ENCODE measurements around the gene DGKD. TPM values are rescaled to one million over a fixed set of nuclear protein-coding genes. Genes with fewer than 3 reads are reported as not detected.

DGKD gene
- total RNA-seq, 1 donor from 2014 or later, result 17.7 TPM

DNA sequence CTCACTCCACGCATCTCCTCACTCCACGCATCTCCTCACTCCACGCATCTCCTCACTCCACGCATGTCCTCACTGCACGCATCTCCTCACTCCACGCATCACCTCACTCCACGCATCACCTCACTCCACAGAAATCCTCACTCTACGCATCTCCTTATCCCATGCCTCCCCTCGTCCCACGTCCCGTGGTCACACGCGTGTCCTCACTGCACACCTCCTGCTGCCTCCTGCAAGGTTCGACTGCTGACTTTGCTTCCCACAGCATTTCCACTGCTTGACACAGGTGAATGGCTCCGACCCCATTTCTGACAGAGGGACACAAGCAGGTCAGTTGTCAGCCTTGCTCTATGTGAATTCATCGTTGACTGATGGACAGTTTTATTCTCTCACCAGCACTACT lies 109.3 kb downstream of the DGKD start:
- H3K27me3 ChIP-seq (ENCODE audit: insufficient read depth, low read length), result no peaks in the 10 kb centered on the region
- no peak overlapping the region for H3K27ac Mint-ChIP-seq (ENCODE audit: unreplicated experiment)

GRCh38 chr2:233464056-233464455 lies 109.8 kb downstream of the DGKD start:
- Histone ChIP-seq H3K4me2 (ENCODE audit: low read length) (no peak overlapping the region), H3K9ac (ENCODE audit: low read length) (no peak overlapping the region), H3K27ac (ENCODE audit: low read depth, low read length) (no peak overlapping the region), H3K79me2 (ENCODE audit: insufficient read depth, low read length) (no peaks in the 10 kb centered on the region), H3K36me3 (ENCODE audit: insufficient read depth, low read length) (peaks cover 2% of the 10 kb centered on the region), H3K9me3 (ENCODE audit: insufficient read depth, low read depth, low read length) (no peaks in the 10 kb centered on the region), H4K20me1 (ENCODE audit: insufficient read depth, low read length) (no peaks in the 10 kb centered on the region), H2AFZ (ENCODE audit: low read depth, low read length) (no peak overlapping the region), H3K4me3 (ENCODE audit: insufficient read depth, low read depth, low read length) (no peak overlapping the region), H3K27me3 (ENCODE audit: insufficient read depth, low read length) (no peaks in the 10 kb centered on the region), H3K4me1 (ENCODE audit: insufficient read depth, low read length) (no peaks in the 10 kb centered on the region)
- Mint-ChIP-seq H3K4me1 (ENCODE audit: low read depth, unreplicated experiment) (no peaks in the 10 kb centered on the region), H3K27me3 (ENCODE audit: low read depth, unreplicated experiment) (no peaks in the 10 kb centered on the region), H3K27ac (ENCODE audit: unreplicated experiment) (no peak overlapping the region), H3K9me3 (ENCODE audit: unreplicated experiment) (no peaks in the 10 kb centered on the region), H3K4me3 (ENCODE audit: unreplicated experiment) (no peak overlapping the region), H3K36me3 (ENCODE audit: low read depth, unreplicated experiment) (peaks cover 18% of the 10 kb centered on the region)
- FAIRE-seq (no peak), DNase-seq (ENCODE audit: low read depth) (no peak)
- no peak for TF ChIP-seq EZH2 (IDR thresholded peaks at IDR 0.05; ENCODE audit: insufficient read depth, low read length)
- TF ChIP-seq, protein P1, sequence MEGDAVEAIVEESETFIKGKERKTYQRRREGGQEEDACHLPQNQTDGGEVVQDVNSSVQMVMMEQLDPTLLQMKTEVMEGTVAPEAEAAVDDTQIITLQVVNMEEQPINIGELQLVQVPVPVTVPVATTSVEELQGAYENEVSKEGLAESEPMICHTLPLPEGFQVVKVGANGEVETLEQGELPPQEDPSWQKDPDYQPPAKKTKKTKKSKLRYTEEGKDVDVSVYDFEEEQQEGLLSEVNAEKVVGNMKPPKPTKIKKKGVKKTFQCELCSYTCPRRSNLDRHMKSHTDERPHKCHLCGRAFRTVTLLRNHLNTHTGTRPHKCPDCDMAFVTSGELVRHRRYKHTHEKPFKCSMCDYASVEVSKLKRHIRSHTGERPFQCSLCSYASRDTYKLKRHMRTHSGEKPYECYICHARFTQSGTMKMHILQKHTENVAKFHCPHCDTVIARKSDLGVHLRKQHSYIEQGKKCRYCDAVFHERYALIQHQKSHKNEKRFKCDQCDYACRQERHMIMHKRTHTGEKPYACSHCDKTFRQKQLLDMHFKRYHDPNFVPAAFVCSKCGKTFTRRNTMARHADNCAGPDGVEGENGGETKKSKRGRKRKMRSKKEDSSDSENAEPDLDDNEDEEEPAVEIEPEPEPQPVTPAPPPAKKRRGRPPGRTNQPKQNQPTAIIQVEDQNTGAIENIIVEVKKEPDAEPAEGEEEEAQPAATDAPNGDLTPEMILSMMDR (IDR thresholded peaks at IDR 0.05; ENCODE audit: insufficient read depth, low read depth, low read length), result no peak

More for the DNA sequence above, 109.3 kb downstream of the DGKD start:
- no peaks in the 10 kb centered on the region for H3K27me3 Mint-ChIP-seq (ENCODE audit: low read depth, unreplicated experiment)
- H2AFZ ChIP-seq (ENCODE audit: low read depth, low read length), result no peak overlapping the region
- H3K4me3 Mint-ChIP-seq (ENCODE audit: unreplicated experiment), result no peak overlapping the region
- no peaks in the 10 kb centered on the region for H3K9me3 ChIP-seq (ENCODE audit: insufficient read depth, low read depth, low read length)
- no peaks in the 10 kb centered on the region for H3K4me1 ChIP-seq (ENCODE audit: insufficient read depth, low read length)
- H3K9me3 Mint-ChIP-seq (ENCODE audit: unreplicated experiment), result no peaks in the 10 kb centered on the region
- H3K4me1 Mint-ChIP-seq (ENCODE audit: low read depth, unreplicated experiment), result no peaks in the 10 kb centered on the region
- no peaks in the 10 kb centered on the region for H4K20me1 ChIP-seq (ENCODE audit: insufficient read depth, low read length)
- no peak overlapping the region for H3K4me3 ChIP-seq (ENCODE audit: insufficient read depth, low read depth, low read length)
- peaks cover 18% of the 10 kb centered on the region for H3K36me3 Mint-ChIP-seq (ENCODE audit: low read depth, unreplicated experiment)
- DNase-seq (ENCODE audit: low read depth) (no peak), FAIRE-seq (no peak)
- H3K27ac ChIP-seq (ENCODE audit: low read depth, low read length), result no peak overlapping the region
- no peak overlapping the region for H3K4me2 ChIP-seq (ENCODE audit: low read length)
- TF ChIP-seq EZH2 (IDR thresholded peaks at IDR 0.05; ENCODE audit: insufficient read depth, low read length), result no peak
- TF ChIP-seq, protein P1 (IDR thresholded peaks at IDR 0.05; ENCODE audit: insufficient read depth, low read depth, low read length), result no peak
- no peaks in the 10 kb centered on the region for H3K79me2 ChIP-seq (ENCODE audit: insufficient read depth, low read length)
- no peak overlapping the region for H3K9ac ChIP-seq (ENCODE audit: low read length)
- H3K36me3 ChIP-seq (ENCODE audit: insufficient read depth, low read length), result peaks cover 2% of the 10 kb centered on the region

DNA sequence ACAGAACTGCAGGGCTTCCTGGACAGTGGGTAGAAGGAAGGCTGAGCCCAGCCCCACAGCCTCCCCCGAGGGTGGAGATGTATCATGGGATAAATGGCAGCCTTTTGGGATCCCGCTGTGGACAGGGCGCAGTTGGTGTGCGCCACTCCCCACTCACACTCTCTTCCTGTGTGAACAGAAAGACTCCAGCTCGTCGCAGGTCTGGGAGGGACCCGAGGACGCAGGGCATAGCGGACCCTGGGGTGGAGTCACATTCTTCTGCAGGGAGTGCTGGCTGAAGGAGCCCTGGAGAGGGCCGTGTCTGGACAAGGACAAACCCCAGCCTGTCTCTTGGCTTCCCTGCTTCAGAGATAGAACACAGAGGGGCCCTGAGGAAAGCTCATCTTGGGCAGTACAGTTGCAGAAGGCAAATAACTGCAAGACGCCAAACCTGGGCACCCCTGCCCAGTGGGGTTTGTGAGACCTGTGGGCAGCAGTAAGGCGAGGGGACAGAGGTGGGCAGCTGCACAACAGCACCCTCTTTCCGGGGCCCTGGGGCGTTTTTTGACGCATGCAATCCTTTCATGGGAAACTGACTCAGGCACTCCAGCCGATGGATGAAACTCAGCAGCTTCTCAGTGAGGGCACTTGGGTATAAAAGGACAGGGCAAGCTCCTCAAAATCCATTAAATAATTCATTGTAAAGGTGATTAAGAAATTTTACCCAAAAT lies 110.4 kb downstream of the DGKD start:
- Histone ChIP-seq H3K36me3 (ENCODE audit: insufficient read depth, low read length) (peaks cover 2% of the 10 kb centered on the region), H3K79me2 (ENCODE audit: insufficient read depth, low read length) (no peaks in the 10 kb centered on the region), H3K9ac (ENCODE audit: low read length) (no peak overlapping the region), H3K27ac (ENCODE audit: low read depth, low read length) (no peak overlapping the region), H3K4me2 (ENCODE audit: low read length) (no peak overlapping the region), H4K20me1 (ENCODE audit: insufficient read depth, low read length) (no peaks in the 10 kb centered on the region), H3K9me3 (ENCODE audit: insufficient read depth, low read depth, low read length) (no peaks in the 10 kb centered on the region), H3K27me3 (ENCODE audit: insufficient read depth, low read length) (no peaks in the 10 kb centered on the region), H2AFZ (ENCODE audit: low read depth, low read length) (no peak overlapping the region), H3K4me3 (ENCODE audit: insufficient read depth, low read depth, low read length) (no peak overlapping the region), H3K4me1 (ENCODE audit: insufficient read depth, low read length) (no peaks in the 10 kb centered on the region)
- DNase-seq (ENCODE audit: low read depth), result no peak
- Mint-ChIP-seq H3K4me1 (ENCODE audit: low read depth, unreplicated experiment) (no peaks in the 10 kb centered on the region), H3K27ac (ENCODE audit: unreplicated experiment) (no peak overlapping the region), H3K36me3 (ENCODE audit: low read depth, unreplicated experiment) (peaks cover 19% of the 10 kb centered on the region), H3K9me3 (ENCODE audit: unreplicated experiment) (no peaks in the 10 kb centered on the region), H3K27me3 (ENCODE audit: low read depth, unreplicated experiment) (no peaks in the 10 kb centered on the region), H3K4me3 (ENCODE audit: unreplicated experiment) (no peak overlapping the region)
- no peak for FAIRE-seq
- TF ChIP-seq, protein P1 (IDR thresholded peaks at IDR 0.05; ENCODE audit: insufficient read depth, low read depth, low read length), result no peak
- no peak for TF ChIP-seq EZH2 (IDR thresholded peaks at IDR 0.05; ENCODE audit: insufficient read depth, low read length)
